Left lobe of liver (tissue), 2 donors: Measurements from ENCODE around the gene KNTC1. TPM values are rescaled to one million over a fixed set of nuclear protein-coding genes. Genes with fewer than 3 reads are reported as not detected.
"Not testable (repeated sequence)": the region's sequence is repeated elsewhere in the genome, so short reads cannot be mapped to it uniquely, and the experiment has no call there.

ENCODE experiments used
- ATAC-seq: fragments of 200-7000 bp; cut with Tn5 transposase; one replicate; pipeline ENCODE4 v1.9.1; 2020; ENCODE audit warnings: mild to moderate bottlenecking, moderate library complexity
- DNase-seq: peaks from one replicate; pipeline ENCODE4 v3.0.0-alpha.2; 2020; ENCODE audit warnings: low spot score
- total RNA-seq: library from RNA; stranded (reverse); gene quantifications from one replicate; pipeline ENCODE4 v1.2.1, GENCODE V29; 2021
- donor health status: DM: no; HTN: no; CAD: no; lungs with moderate emphysema.
- donor health status: DM: no; HTN: yes; CAD: no.

KNTC1 gene
- total RNA-seq, 1 donor from 2014 or later: 2.4 TPM

DNA sequence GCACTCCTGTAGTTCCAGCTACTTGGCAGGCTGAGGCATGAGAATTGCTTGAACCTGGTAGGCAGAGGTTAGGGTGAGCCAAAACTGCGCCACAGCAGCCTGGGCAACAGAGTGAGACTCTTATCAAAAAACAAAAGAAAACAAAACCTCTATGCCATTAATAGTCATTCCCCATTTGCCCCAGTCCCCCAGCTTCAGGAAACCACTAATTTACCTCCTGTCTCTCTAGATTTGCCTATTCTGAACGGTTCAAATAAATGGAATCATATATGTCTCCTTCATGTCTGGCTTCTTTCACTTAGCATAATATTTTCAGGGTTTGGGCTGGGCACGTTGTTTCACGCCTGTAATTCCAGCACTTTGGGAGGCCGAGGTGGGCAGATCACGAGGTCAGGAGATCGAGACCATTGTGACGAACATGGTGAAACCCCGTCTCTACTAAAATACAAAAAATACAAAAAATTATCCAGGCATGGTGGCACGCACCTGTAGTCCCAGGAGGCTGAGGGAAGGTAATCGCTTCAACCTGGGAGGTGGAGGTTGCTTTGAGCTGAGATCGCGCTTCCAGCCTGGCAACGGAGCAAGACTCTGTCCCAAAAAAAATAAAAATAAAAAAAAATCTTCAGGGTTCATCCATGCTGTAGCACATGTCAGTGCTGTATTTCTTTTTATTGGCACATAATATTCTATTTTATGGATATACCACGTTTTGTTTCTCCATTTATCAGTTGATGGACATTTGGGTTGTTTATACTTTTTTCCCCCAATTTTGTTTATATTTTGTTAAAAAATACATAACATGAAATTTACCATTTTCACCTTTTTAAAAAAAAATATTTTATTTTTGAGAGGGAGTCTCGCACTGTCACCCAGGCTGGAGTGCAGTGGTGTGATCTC is 31.9 kb downstream of the KNTC1 start:
- DNase-seq: no peak
- ATAC-seq: no peak

DNA sequence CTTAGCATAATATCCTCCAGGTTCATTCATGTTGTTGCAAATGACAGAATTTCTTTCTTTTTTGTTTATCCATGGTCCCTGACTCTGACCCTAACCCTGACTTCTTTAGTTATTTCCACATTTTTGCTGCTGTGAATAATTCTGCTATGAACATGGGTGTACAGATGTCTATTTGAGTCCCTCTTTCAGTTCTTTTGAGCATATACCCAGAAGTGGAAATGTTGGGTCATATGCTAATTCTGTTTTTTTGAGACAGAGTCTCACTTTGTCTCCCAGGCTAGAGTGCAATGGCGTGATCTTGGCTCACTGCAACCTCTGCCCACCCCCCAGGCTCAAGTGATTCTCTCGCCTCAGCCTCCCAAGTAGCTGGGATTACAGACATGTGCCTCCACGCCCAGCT is 33.1 kb downstream of the KNTC1 start:
- ATAC-seq (no peak), DNase-seq (no peak)

DNA sequence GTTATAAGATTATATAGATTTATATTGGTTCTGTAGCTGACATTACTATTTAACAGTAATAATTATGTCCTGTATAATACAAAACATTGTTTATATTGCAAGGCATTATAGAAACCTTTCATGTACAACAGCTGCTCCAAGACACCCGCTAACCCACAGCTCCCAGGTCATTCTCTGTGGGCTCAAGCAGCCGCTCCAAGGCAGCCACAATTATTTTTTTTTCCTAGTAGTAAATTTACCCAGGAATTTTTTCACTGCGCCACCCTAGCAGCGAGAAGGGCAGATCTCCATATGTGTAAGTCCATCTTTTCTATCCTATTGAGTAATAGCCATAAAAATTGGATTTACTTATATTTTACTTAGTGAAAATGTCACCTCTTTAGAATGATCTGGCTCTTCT is 36.3 kb downstream of the KNTC1 start:
- ATAC-seq (no peak), DNase-seq (no peak)

DNA sequence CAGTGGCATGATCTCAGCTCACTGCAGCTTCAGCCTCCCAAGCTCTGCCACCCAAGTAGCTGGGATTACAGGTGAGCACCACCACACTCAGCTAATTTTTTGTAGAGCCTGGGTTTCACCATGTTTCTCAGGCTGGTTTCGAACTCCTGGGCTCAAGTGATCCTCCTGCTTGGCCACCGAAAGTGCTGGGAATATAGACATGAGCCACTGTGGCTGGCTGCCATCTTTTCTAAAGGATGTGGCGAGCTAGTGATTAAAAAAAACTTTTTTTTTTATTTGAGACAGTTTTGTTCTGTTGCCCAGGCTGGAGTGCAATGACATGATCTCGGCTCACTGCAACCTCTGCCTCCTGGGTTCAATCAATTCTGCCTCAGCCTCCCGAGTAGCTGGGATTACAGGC is 39.8 kb downstream of the KNTC1 start:
- not testable (repeated sequence) for ATAC-seq, DNase-seq

DNA sequence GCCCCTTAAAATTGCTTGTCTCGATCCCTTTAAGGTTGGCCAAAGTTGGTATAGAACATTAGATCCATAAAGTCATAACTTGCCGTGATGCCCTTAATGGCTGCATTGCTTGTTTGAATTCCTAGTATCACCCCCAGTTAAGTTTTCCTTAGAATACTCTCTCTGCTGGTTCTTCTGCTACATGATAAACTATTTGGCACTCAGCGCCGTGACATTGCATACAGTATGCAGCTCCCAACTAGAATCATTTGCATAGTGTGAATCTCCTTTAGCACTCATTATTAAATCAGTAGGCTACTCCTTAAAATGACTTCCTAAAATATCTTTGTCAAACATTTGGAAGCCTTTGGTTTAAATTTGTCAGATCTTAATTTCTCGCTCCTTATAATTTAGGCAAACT is 42.2 kb downstream of the KNTC1 start:
- ATAC-seq (no peak), DNase-seq (no peak)

DNA sequence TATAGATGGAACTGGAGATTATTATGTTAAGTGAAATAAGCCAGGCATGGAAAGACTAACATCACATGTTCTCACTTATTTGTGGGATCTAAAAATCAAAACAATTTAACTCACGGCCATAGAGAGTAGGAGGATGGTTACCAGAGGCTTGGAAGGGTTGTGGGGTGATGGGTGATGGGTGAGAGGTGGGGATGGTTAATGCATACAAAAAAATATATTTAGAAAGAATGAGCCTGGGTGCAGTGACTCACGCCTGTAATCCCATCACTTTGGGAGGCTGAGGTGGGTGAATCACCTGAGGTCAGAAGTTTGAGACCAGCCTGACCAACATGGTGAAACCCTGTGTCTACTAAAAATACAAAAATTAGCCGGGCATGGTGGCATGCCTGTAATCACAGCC is 43.0 kb downstream of the KNTC1 start:
- DNase-seq, ATAC-seq: not testable (repeated sequence)

DNA sequence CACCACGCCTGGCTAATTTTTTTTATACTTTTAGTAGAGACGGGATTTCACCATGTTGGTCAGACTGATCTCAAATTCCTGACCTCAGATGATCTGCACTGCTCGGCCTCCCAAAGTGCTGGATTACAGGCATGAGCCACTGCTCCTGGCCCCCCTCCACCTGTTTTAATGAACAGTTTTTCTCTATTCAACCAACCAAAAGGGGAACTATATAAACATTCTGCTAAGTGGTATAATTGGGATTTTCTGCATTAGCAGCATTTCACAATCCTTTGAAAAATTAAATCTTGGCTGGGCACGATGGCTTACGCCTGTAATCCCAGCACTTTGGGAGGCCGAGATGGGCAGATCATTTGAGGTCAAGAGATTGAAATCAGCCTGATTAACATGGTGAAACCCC is 44.8 kb downstream of the KNTC1 start:
- ATAC-seq (no peak), DNase-seq (no peak)

DNA sequence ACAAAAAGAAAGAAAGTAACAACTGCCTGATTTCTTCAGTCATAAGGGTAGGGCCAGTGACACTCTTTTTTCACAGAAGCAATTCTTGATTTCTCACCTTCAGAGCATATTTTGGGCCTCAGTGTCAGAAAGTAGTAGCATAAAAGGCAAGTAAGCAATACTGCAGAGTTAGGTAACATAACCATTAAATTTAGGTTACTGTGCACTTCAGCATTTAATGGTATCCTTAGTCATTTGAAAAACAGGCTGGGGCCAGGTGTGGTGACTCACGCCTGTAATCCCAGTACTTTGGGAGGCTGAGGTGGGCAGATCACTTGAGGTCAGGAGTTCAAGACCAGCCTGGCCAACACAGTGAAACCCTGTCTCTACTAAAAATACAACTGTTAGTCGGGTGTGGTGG is 56.2 kb downstream of the KNTC1 start:
- not testable (repeated sequence) for DNase-seq, ATAC-seq

DNA sequence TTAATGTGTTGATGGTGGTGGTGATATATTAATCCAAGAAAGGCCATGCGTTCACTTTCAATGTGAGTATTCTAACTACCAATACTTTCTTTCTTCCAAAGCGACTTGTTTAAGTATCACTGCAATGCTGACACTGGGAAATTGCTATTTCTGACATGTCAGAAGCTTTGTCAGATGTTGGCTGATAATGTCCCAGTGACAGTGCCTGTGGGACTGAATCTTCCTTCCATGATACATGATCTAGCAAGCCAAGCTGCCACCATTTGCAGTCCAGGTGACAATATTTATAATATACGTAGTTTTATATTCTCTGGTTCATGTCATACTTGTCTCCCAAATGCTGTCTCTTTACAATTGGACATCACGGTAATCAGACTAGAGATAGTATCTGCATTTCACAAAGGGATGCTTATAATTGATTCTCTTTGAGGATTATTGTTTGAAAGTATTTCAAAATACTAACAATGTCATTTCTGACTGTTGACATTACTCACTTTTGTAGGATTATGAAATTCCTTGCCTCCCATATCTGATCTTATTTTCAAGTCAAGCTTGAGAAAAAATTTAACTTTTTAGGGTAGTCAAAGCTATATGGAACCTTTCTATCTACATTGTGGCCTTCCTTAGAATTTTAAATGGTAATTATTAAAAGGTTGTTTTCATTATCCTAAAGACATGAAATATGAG is 57.3 kb downstream of the KNTC1 start:
- ATAC-seq (no peak), DNase-seq (no peak)

DNA sequence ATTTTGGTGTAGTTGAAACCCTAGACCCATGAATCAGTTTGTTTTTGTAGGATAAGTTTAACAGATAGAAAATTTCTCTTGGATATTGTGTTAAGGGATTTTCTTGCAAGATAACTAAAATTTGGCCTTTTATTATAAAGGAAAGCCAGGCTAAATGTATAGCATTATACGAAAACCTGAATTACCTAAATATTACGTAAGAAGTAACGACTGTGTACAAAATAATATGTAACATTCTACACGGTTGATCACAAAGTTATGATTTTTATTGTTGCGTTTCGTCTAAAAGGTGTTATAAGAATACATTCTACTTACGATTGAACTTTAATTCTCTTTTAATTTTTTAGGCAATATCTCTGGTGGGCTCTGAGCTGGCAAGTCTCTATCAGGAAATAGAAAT is 63.9 kb downstream of the KNTC1 start:
- ATAC-seq: no peak
- DNase-seq: no peak

DNA sequence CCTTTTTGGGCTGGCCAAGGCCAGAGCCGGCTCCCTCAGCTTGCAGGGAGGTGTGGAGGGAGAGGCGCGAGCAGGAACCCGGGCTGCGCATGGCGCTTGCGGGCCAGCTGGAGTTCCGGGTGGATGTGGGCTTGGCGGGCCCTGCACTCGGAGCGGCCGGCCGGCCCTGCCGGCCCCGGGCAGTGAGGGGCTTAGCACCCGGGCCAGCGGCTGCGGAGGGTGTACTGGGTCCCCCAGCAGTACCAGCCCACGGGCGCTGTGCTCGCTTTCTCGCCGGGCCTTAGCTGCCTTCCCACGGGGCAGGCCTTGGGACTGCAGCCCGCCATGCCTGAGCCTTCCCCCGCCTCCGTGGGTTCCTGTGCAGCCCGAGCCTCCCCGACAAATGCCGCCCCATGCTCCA is 64.9 kb downstream of the KNTC1 start:
- ATAC-seq, DNase-seq: not testable (repeated sequence)

DNA sequence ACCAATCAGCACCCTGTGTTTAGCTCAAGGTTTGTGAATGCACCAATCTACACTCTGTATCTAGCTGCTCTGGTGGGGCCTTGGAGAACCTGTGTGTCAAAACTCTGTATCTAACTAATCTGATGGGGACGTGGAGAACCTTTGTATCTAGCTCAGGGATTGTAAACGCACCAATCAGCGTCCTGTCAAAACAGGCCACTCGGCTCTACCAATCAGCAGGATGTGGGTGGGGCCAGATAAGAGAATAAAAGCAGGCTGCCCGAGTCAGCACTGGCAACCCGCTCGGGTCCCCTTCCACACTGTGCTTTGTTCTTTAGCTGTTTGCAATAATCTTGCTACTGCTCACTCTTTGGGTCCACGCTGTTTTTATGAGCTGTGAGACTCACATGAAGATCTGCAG is 65.5 kb downstream of the KNTC1 start:
- not testable (repeated sequence) for ATAC-seq

DNA sequence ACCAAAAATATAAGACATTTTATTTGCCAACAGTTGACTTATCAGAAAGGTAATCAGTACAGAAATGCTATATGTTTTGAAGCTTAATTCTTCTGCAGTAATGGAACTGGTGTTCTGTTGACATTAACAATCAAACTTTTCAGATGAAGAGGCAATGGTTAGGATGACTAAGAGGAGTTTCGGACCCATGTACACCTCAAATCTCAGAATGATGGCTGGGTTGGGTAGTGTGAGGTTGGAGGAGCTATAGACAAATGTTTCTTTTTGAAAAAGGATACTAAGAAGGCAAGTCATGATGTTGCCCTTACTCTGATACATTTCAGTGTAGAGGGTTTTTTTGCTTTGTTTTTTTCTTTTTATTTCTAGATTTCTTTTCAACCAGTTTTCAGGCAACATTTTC is 66.9 kb downstream of the KNTC1 start:
- no peak for DNase-seq
- ATAC-seq: no peak

More for the DNA sequence above, 65.5 kb downstream of the KNTC1 start:
- DNase-seq: not testable (repeated sequence)

DNA sequence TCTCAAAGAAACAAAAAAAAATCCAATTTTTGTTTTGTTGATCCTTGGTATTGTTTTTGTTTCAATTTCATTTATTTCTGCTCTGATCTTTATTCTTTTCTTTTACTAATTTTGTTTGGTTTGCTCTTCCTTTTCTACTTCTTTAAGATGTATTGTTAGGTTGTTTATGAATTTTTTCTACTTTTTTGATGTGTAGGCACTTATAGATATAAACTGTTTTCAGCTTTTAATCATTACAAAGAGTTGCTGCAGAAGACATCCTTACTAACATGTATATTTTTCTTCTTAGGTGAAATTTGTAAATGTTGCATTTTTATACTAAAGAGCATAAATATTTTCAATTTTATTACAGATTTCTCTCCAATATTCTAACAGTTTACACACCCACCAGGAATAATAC is 69.8 kb downstream of the KNTC1 start:
- ATAC-seq (no peak), DNase-seq (no peak)

DNA sequence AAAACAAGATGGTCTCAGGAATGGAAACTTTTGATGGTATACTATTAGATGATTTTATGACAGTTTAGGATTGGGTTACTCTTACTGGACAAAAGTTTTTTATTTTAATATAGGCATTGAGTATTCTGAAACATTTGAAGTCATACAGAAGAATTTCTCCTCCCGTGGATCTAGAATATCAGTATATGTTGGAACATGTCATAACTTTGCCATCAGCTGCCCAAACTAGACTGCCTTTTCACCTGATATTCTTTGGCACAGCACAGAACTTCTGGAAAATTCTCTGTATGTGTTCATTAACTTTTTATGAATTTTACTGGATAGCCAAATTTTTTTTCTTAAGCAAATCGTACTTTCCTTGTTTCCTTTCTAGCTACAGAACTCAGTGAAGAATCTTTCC is 75.4 kb downstream of the KNTC1 start:
- DNase-seq (no peak), ATAC-seq (no peak)

DNA sequence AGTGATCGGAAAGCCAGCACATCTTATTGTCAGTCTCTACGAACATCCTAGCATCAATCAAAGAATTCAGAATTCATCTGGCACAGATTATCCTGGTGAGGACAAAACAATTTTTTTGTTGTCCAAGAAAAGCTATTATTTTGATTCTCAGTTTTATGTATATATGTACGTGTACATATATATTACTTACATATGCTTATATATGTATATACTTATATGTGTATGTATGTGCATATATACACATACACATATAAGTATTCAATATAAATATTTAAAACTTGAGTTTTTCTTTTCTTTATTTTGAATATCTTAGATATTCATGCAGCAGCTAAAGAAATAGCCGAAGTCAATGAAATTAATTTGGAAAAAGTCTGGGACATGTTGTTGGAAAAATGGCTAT is 77.9 kb downstream of the KNTC1 start:
- no peak for DNase-seq
- ATAC-seq: no peak

DNA sequence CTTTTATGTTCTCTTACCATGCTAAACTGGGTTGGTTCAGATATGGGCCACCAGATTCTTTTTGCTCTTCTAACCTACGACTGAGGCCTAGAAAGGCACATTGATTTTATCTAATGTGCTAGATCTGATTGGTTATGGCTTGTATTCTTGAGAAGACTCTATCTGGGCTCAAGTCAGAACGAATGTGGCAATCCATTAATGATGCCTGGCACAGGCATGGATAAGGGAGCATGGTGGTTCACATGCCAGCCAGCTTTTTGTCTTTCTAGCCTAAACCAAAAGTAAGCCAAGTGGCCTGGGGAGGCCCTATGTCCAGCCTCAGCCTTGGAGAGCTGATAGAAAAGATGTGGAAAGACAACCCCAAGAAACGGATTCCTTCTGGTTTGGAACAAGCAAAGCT is 82.7 kb downstream of the KNTC1 start:
- DNase-seq: no peak
- no peak for ATAC-seq

DNA sequence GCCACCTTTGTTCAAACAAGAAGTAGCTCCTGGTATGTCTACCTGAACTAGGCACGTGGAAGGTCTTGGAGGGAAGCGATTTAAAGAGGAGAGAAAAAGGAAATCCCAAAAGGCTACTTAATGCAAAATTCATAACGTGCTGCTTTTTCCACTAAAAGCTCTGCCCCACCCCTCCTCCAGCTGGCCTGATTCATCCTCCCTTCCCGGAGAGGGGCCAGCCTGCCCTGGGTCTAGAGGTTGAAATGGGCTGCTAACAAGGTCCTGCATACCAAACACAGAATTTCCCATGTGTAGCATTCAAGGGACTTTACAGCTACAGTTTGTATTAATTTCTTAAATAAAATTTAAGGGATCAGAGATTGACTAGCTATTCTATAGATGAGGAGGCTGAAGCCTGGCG is 83.2 kb downstream of the KNTC1 start:
- DNase-seq (no peak), ATAC-seq (no peak)

DNA sequence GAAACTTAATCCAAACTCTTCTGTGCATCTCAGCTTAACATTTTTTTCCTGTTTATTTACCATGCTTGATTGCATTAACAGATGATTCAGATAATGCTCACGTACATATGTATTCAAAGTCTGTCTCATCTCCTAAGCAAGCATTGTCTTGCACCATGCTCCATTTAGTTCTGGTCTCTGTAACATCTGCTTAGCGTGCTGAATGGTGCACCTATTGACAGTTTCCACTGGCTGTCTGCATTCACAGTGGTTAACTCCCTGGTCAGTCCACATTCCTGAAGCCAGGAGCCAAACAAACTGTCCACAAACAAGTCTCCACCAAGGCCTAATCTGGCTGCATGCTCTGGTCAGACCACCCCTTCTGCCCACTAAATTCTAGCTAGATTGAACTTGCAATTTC is 83.9 kb downstream of the KNTC1 start:
- no peak for DNase-seq
- ATAC-seq: no peak

DNA sequence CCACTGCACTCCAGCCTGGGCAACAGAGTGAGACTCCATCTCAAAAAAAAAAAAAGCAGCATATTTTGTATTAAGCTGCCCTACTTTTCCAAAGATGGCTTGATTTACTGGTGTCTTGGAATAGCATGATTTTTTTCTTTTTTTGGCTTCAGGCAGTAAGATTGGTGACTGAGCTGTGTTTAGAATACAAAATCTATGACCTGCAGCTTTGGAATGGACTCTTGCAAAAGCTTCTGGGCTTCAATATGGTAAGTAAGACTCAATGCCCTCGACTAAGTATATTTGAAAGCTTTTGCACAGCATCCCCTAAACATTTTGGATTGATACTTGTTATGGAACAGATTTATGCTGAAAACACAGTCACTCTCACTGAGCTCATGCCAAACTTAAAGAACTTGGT is 87.8 kb downstream of the KNTC1 start:
- ATAC-seq (no peak), DNase-seq (no peak)

DNA sequence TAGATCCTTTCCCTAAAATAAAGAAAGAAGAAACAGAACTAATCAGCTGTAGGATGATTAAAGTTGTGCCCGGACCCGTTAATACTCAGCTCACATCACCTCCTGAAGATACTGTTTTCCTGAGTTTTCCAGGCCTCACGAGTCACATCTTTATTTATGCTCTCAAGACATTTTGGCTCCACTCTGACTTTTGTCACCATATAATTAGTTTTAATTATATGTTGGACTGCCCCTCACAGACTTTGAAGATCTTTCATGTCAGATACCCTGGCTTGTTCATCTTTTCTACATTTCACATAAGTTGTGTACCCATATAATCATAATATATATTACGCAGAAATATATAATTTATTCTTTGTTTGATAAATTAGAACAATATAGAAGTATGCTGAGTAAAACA is 88.7 kb downstream of the KNTC1 start:
- DNase-seq (no peak), ATAC-seq (no peak)

DNA sequence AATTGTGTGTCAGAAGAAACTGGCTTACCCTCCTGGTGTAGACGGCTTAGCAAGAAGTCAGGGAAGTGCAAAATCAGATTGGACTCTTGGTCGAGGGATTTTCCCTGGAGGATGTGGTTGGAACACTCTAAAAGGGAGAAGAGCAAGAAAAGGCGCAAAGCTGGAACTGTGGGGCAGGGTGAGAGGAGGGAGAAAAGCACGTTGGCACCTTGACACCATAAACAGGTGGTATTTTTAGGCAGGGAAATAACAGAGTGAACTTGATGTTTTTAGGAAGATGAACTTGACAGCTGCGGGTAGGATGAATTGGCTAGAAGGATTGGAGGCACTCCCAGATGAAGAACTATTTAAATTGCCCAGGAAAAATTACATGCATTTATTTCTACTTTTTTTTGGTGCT is 108.4 kb downstream of the KNTC1 start:
- no peak for DNase-seq
- no peak for ATAC-seq
